GM12892 (cell line): ENCODE data around the gene DIRAS1.
"Not testable (repeated sequence)": the region's sequence is repeated elsewhere in the genome, so short reads cannot be mapped to it uniquely, and the experiment has no call there.

Source experiments
- DNase-seq: peaks from one replicate; pipeline ENCODE4 v3.0.0; 2011; ENCODE audit not compliant: insufficient read length
- FAIRE-seq: peaks from 2 replicates; lab custom pipeline; 2011; peaks lifted over from hg19 to GRCh38; lab: Jason Lieb, UNC
- POLR2A ChIP-seq: IDR thresholded peaks from 2 replicates; pipeline ENCODE4 v1.6.1; 2011; ENCODE audit warnings: low read depth, low read length, control low read depth
- POLR2AphosphoS5 ChIP-seq: IDR thresholded peaks from 2 replicates; pipeline ENCODE4 v1.6.1; 2011; ENCODE audit warnings: low read depth, low read length, control low read depth
- TAF1 ChIP-seq: IDR thresholded peaks from 2 replicates; pipeline ENCODE4 v1.6.1; 2011; ENCODE audit warnings: low read depth, mild to moderate bottlenecking, control low read depth, low read length, borderline replicate concordance

The DIRAS1 gene

DNA sequence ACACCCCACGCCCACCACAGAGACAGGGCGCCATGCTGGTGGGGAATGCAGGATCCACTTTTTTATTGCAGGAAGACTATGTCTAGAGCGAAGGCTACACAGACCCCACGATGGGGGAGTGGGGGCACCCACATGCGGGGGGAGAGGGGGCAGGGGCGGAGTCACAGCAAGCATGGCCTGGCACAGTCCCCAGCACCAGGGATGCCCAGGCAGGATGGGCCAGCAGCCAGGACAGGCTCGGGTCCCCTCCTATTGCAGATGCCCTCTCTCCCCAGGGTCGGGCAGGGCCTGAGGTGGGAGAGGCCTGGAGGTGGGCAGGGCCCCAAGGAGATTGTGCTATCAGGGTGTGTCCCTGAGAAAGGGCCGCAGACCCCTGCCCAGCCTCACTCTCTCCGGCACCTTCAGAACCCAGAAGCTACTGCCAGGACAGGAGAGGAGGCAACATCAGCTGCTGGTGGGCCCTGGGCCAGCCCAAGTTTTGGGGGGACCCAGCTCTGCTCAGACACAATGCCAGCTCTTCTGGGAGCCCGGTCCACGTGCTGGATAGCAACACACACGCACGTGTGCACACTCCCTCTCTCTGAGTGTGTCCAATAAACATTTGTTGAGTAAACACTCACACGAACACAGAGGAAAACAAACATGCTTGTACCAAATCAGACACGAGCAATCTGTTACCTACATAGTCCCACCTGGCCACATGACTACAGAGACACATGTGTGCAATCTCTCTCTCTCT lies 6.5 kb downstream of the DIRAS1 start:
- TF ChIP-seq POLR2AphosphoS5: no peak
- TF ChIP-seq POLR2A: no peak
- no peak for TF ChIP-seq TAF1
- DNase-seq (no peak), FAIRE-seq (no peak)

DNA sequence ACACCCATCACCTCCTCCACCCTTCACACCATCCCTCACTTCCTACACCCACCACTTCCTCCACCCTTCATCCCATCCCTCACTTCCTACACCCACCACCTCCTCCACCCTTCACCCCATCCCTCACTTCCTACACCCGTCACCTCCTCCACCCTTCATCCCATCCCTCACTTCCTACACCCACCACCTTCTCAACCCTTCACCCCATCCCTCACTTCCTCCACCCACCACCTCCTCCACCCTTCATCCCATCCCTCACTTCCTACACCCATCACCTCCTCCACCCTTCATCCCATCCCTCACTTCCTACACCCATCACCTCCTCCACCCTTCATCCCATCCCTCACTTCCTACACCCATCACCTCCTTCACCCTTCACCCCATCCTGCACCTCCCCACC lies 7.1 kb downstream of the DIRAS1 start:
- not testable (repeated sequence) for FAIRE-seq, DNase-seq

DNA sequence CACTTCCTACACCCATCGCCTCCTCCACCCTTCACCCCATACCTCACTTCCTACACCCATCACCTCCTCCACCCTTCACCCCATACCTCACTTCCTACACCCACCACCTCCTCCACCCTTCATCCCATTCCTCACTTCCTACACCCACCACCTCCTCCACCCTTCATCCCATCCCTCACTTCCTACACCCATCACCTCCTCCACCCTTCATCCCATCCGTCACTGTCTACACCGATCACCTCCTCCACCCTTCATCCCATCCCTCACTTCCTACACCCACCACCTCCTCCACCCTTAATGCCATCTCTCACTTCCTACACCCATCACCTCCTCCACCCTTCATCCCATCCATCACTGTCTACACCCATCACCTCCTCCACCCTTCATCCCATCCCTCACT lies 8.0 kb downstream of the DIRAS1 start:
- DNase-seq, FAIRE-seq: not testable (repeated sequence)

DNA sequence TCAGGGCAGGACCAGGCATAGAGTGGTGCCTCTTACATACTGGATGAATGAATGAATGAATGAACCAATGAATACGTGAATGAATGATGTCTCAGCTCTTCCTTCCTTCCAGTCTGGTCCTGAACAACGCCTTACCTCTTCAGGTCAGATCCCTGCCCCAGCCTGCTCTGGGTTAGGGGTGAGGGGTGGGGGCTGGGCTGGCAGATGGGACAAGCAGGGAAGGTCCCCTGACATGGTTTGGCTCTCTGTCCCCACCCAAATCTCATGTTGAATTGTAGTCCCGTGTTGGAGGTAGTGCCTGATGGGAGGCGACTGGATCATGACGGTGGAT lies 9.3 kb downstream of the DIRAS1 start:
- FAIRE-seq (no peak), DNase-seq (no peak)
- no peak for TF ChIP-seq TAF1
- no peak for TF ChIP-seq POLR2AphosphoS5
- no peak for TF ChIP-seq POLR2A

DNA sequence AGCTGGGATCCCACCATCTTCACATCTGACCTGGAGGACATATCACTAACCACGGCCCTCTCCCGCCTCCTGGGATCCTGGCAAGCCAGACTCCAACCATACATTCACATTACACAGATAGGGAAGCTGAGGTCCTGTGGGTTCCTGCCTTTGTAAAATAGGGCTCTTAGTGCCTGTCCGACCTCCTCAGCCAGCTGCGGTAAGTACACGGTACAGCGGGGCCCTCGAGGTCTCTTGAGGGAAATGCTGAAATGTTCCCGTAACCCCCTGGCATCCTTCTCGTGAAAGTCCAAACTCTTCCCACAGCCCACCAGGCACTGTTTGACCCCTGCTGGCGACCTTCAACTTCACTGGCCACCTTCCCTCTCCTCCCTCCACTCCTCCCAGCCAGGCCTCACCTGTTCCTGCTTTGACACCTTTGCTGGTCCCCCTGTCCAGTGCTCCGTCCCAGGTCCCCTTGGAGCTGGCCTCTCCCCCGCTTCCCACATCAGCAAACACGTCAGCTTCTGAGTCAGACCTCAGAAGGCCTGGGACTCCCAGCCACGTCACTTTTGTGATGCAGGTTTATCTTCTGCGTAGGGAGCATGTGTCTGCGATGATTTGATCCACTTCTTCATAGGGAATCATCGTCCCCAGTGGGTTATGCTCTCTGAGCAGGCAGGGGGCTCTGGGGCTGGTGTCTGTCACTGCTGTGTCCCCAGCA lies 9.8 kb downstream of the DIRAS1 start:
- FAIRE-seq: no peak
- no peak for DNase-seq
- TF ChIP-seq POLR2A: no peak
- TF ChIP-seq TAF1: no peak
- no peak for TF ChIP-seq POLR2AphosphoS5

DNA sequence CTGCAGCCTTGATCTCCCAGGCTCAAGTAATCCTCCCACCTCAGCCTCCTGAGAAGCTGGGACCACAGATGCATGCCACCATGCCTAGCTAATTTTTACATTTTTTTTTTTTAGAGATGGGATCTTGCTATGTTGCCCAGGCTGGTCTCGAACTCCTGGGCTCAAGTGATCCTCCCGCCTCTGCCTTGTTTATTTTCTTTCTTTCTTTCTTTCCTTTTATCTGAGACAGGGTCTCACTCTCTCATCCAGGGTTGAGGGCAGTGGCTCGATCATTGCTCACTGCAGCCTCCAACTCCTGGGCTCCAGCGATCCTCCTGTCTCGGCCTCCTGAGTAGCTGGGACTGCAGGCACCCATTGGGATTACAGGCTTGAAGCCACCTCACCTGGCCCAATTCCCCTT lies 14.9 kb downstream of the DIRAS1 start:
- TF ChIP-seq TAF1 (no peak), POLR2A (no peak), POLR2AphosphoS5 (no peak)
- FAIRE-seq: no peak

DNA sequence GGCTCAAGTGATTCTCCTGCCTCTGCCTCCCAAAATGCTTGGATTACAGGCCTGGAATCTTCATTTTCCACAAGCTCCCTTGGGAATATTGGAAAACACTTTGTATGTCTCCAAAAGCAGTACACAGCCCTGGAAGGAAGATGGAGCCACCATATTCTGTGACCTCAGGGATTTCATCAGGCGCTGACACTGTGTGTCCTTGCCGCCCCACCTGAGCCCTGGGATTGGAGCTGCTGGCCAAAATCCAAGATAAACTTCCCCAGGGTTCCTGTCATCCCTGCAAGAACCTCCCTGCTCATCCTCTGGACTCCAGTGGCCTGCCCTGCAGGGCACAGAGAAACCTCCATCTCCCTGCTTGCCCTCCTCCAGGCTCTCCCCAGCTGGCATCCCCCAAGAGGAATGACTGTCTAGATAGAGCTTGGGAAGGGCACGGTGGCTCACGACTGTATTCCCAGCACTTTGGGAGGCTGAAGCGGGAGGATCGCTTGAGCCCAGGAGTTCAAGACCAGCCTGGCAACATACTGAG lies 17.4 kb downstream of the DIRAS1 start:
- TF ChIP-seq POLR2AphosphoS5 (no peak), TAF1 (no peak), POLR2A (no peak)
- no peak for DNase-seq
- no peak for FAIRE-seq

More for the DNA sequence above, 14.9 kb downstream of the DIRAS1 start:
- DNase-seq: no peak

DNA sequence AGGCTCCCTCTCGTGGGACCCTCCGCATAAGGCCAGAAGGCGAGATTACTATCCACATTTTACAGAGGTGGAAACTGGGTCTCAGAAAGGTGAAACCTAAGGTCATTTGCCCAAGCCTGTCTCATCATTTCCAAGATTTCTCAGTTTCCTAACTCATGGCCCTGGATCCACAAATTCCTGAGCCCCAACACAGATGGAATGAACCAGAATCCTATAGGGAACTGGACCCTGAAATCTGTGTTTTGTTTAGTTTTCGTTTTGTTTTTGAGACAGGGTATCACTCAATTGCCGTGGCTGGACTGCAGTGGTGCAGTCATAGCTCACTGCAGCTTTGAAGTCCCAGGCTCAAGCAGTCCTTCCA lies 18.1 kb downstream of the DIRAS1 start:
- FAIRE-seq: no peak
- TF ChIP-seq POLR2A: no peak
- no peak for TF ChIP-seq POLR2AphosphoS5
- no peak for TF ChIP-seq TAF1
- DNase-seq: no peak

DNA sequence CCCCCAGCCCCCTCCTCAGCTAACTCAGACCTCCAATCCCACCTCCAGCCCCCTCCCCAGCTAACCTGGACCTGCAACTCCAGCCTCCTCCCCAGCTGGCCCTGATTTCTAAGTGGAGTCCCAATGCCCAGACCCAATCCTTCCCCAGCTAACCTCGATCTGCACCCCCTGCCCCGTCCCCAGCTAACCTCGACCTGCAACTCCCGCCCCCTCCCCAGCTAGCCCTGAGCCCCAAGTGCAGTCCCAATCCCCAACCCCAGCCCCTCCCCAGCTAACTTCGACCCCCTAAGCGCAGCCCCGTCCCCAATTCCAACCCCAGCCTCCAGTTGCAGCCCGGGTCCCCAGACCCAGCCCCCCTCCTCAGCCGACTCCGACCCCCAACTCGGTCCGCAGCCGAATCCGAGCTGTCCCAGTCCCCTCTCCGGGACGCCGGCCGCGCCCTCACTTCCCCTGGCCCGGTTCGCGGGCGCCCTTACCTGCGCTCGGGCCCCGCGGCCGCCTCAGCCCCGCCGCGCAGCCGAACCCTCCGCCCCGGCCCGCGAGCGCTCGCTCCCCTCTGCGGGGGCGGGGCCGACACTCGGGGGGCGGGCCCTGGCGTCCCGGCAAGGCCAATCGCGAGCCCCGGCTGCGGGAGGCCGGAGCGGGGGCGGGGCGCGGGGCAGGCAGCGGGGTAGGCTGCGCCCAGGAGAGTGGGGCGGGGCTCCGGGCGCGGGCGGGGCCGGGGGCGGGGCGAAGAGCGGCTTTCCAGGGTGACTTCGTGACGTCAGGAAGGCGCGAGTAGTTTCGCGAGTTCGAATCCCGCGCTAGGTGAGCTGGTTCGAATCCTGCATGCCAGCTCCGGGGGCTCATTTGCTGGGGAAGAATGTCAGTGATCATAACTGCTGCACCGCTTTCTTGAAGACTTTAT lies 18.7 kb downstream of the DIRAS1 start, which contains the start of gene GNG7:
Gene GNG7 (minus strand): TSS at position 525 of the 907 bp plus-strand sequence. CDS start 182,006 bp downstream, outside the sequence.
- TF ChIP-seq POLR2A (peak; percentile 81; the same call in 1 of the 2 replicates), TAF1 (0 out of 2 replicates have a peak, but pooled peaks have one; percentile 19), POLR2AphosphoS5 (no peak)
- DNase-seq: peak; percentile 100
- peak; percentile 90 for FAIRE-seq

DNA sequence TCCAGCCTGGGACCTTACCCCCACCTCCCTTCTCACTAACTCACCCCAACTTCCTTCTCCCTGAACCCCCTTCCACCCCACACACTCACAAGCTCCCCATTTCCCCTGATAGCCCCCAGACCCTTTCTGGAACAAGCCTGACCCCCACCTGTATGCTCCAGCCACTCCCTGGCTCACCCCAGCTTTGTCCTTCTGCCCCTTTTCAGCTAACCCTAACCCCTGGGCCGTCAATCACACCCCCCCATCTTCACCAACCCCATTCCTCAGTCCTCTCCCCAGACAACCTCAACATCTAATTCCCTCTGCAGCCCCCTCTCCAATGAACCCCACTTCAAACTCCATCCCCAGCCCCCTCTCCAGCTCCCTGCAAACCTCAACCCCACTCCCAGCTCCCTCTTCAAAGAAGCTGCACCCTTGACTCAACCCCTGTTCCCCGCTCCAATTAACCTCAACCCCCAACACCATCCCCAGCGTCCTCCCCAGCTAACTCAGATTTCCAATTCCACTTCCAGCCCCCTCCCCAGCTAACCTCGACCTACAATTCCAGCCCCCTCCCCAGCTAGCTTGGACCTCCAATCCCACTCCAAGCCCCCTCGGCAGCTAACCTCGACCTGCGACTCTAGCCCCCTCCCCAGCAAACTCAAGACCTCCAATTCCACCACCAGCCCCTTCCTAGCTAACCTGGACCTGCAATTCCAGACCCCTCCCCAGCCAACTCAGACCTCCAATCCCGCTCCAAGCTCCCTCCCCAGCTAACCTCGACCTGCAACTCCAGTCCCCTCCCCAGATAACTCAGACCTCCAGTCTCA lies 19.6 kb downstream of the DIRAS1 start:
- FAIRE-seq: no peak
- no peak for DNase-seq
- TF ChIP-seq POLR2A (no peak), POLR2AphosphoS5 (no peak), TAF1 (no peak)
